HG02884 (cell line): ENCODE measurements around the gene IGFL1.
"Not testable (repeated sequence)": the region's sequence is repeated elsewhere in the genome, so short reads cannot be mapped to it uniquely, and the experiment has no call there.

Experiments
- ATAC-seq: cut with Tn5 transposase; IDR thresholded peaks from one replicate; pipeline ENCODE4 v1.9.1; 2021; ENCODE audit warnings: mild to moderate bottlenecking, moderate library complexity; ENCODE audit not compliant: unreplicated experiment

Gene IGFL1

GRCh38 chr19:46201454-46202310, 27.9 kb upstream of the IGFL1 start:
- ATAC-seq, result no peak

DNA sequence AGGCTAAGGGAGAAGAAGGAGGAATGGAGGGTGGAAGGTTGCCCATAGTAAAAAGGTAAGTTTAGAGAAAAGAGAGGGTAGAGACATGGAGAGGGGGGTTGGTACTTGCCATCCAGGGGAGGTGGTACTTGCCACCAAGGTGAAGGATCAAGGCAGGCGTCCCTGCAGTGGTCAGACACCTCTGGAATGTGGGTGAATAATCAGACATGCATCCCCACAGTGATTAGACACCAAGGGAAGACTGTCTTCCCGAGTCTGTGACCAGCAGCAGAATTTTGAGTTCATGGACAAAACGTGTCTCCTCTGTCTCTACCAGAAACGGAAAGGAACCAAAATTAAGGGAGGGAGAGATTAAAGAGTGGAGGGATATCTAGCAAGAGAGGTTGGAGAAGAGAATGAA, 27.1 kb upstream of the IGFL1 start:
- no peak for ATAC-seq

DNA sequence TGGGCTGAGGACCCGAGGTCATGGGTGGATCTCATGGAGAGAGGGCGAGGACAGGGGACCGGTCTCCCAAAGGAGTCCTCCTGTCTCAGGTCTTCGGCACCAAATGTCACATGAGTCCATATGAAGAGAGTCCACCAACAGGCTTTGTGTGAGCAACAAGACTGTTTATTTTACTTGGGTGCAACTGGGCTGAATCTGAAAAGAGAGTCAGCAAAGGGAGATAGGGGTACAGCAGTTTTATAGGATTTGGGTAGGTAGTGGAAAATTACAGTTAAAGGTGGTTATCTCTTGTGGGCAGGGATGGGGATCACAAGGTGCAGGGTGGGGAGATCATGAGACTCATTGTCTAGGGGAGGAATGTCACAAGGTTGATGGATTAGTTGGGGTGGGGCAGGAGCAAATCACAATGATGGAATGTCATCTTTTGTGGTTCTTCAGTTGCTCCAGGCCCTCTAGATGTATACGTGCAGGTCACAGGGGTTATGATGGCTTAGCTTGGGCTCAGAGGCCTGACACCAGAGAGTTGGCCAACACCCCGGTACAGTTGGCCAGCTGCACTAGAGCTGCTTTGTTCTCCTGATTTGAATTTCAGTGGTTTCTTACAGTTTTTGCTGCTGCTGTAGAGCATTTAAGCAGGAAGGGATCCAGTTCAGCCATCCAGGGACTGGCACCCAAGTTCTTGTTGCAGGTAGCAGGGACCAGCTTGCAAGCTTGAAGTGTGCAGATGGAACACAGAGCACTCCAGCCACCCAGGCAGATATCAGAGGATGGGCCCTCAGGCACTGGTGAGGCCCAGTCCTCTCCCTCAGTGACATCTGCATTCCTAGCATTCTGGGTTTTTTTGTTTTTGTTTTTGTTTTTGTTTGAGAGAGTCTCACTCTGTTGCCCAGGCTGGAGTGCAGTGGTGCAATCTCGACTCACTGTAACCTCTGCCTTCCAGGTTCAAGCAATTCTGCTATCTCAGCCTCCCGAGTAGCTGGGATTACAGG, 26.4 kb upstream of the IGFL1 start:
- ATAC-seq, result no peak

GRCh38 chr19:46204008-46204407, 25.5 kb upstream of the IGFL1 start:
- ATAC-seq, result no peak

DNA sequence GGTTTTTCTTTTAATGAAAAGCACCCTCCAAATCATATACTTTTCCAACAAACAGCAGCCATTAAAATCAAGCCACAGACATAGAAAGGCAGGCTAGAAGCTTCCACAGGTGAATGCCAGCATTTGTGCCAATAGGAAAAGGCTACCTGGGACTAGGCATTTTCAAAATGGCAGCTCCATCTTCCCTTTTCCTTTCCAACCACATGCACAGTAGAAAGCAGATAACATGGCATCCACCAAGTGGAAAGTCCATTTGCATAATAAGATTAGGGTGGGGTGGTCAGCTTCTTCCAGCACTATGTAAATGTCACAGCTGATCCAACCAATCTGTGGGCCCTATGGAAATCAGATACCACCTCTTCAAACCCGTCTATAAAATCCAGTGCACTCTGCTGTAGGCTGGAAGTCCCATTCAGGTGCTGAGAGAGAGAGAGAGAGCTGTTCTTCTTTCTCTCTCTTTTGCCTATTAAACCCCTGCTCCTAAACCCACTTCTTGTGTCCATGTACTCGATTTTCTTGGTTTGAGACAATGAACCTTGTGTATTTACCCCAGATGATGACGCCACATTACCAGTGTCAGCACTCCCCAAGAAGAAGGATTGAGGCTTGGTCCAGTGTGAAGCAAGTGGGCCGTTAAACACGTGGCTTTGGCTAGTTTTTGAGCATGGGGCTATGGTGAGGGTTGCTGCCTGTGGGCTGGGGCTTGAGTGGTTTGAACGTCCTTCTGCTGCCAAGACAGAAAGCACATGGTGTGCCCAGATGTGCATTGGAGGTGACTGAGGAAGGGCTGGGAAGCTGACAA, 24.2 kb upstream of the IGFL1 start:
- ATAC-seq, result no peak

DNA sequence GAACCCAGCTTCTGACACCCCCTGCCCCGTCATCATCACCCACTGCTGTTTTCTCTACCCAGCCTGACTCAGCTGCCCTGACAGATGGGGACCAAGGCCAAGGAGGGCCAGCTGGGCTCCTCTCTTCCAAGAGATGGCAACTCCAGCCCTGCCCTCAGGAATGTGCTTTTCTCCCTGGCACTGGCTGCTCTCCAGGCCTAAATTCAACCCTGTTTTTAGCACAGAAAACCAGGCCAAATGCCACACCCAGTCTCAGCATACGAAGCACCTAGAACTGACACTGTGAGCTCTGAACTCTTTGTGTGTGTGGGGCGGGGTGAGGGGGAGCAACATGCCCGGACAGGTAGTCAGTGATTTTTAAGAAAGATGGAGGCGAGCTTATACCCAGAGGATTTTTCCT, 23.4 kb upstream of the IGFL1 start:
- no peak for ATAC-seq

- ATAC-seq, result no peak
These were observed 22.9 kb upstream of the IGFL1 start for GRCh38 chr19:46206682-46207081.

- not testable (repeated sequence) for ATAC-seq
These were observed 21.7 kb upstream of the IGFL1 start for GRCh38 chr19:46207858-46208257.

GRCh38 chr19:46209051-46209450, 20.5 kb upstream of the IGFL1 start:
- no peak for ATAC-seq

DNA sequence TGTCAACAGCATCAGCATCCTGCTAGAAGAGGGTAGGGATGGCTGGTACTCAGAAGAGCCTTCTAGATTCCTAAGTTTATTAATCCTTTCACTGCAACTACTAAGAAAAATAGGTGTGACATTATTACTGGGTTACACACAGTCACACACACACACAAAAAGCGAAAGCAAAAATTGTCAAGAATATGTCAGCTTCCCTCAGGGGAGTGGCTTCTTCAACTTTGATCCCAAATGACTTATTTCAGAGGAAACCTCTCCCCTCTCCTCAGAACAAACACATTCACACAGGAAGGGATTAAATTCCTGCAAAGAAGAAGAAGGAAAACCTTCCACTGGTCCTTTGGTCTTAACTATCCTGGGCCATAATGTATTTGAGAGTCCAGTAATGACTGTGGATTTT, 20.1 kb upstream of the IGFL1 start:
- ATAC-seq, result no peak

DNA sequence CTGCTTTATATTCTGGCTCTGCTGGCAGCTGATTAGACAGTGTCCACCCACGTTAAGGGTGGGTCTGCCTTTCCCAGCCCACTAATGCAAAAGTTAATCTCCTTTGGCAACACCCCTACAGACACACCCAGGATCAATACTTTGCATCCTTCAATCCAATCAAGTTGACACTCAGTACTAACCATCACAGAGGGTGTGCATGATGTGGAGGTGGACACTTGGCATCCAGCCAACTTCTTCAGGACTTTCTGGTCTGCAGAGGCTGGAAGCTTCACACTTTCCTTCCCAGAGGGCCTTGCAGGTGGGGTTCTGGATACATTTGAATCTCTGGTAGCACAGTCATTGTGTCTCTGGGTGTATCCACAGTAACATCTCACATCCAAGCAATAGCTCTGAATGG, 18.9 kb upstream of the IGFL1 start:
- ATAC-seq, result no peak

DNA sequence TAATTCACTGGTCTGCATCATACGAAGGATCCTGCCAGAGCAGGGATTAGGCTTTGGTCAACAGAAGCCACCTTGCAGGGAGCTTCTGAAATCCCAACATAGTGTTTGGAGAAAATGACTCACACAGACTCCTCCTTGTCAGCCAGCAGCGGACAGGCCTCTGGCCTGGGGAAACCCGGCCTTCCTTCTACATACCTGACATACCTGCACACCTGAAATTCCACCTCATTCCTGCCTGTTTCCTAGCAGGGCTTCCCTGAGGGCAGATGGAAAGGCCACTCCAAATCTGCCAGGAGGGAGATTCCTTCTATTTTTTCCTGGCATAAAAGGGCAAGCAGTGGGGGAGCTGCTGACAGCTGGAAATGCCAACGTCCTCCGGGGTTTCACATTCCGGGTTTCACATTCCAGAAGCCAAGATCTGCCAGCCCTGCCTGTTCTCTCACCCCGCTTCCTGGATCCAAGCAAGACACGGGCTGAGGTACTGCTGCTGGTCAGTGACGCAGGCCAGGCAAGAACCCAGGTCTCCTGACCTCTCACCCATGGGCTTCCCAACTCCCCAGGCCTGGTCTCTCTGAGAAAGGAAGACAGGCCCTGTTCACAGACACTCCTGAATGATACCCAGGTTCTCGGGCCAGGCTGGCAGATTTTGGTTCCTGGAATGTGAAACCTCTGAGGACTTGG, 18.2 kb upstream of the IGFL1 start:
- ATAC-seq, result no peak

DNA sequence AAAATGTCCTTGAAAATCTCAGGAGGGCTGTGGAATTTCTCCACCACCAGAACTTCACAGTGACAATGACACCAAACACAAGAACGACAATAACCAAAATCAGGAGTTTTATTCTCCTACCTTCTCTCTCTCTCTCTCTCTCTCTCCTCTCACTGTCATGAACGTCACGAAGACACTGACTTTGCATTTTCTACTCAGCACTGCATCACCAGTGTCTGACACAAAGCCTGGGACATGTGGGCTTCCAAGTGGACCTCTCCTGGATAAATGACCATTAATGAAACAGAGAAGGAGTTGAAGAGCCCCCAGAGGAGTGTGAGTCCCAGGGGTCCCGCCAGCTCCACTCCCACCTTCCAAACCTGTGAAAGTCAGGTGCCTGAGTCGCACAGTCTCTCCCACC, 16.9 kb upstream of the IGFL1 start:
- not testable (repeated sequence) for ATAC-seq

DNA sequence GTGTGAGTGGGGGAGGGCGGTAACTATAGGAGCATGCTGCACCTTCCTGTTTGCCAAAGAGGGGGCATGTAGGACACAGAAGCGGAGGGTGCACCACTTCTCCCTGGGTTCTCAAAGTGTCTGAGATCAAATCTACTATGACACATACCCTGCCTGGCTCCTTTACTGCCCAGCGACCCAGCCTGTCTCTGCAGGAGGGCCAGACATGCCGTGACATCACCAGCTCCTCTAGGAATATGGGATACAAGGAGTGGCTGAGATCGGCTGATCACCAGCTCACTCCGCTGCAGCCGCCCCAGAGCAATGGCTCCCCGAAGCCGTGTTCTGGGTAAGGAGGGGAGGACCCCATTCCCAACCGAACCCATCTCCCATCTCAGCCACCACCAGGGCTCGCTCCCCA, 16.4 kb upstream of the IGFL1 start:
- no peak for ATAC-seq

GRCh38 chr19:46213806-46214205, 15.7 kb upstream of the IGFL1 start:
- no peak for ATAC-seq

DNA sequence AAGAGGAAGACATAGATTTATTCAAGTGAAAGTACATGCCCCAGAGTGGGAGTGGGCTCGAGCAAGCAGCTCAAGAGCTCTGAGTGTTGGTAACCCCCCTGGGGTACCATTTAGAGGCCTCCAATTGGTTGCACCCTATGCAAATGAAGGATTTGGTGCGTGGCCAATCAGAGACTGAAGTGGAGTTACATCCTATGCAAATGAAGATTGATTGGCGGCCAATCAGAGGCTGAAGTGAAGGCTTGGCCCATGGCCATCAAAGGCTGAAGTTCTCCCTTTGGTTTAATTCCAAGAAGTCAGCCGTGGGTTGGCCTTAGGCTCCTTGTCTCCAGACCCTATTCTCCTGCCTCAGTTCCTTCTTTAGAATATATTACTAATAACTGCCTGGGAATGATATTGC, 12.9 kb upstream of the IGFL1 start:
- no peak for ATAC-seq

DNA sequence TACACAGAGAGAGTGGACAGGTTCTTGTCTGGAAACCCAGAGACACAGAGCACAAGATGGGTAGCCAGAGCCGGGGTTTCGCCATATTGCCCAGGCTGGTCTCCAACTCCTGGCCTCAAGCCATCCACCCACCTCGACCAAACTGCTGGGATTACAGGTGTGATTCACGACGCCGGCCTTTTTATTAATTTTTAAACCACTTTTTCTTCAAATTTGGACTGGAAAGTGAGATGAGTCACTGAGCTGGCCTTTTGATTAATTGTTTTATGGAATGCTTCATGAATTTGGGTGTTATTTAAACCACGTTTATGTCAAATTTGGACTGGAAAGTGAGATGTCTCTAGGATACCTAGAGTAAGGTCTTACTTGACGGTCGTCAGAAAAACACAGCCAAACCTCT, 12.1 kb upstream of the IGFL1 start:
- ATAC-seq, result no peak

- no peak for ATAC-seq
These were observed 11.4 kb upstream of the IGFL1 start for GRCh38 chr19:46218160-46218559.

GRCh38 chr19:46220038-46220615, 9.4 kb upstream of the IGFL1 start:
- ATAC-seq, result no peak

- ATAC-seq, result no peak
These were observed 8.4 kb upstream of the IGFL1 start for GRCh38 chr19:46221152-46221551.
